ENCODE data around the gene TAS2R1. TPM values are rescaled to one million over a fixed set of nuclear protein-coding genes. Genes with fewer than 3 reads are reported as not detected.

TAS2R1 gene
- total RNA-seq, 1 experiment from 2014 or later = not detected

GRCh38 chr5:9617221-9617620, 12.9 kb downstream of the TAS2R1 start:
- no peaks in the 10 kb centered on the region for H3K27me3 Mint-ChIP-seq (ENCODE audit: low read depth)
- ATAC-seq (no peak), DNase-seq (ENCODE audit: low spot score) (no peak)
- POLR2A ChIA-PET = no interaction called here
- H3K4me3 Mint-ChIP-seq = no peak overlapping the region
- TF ChIP-seq, protein P1, sequence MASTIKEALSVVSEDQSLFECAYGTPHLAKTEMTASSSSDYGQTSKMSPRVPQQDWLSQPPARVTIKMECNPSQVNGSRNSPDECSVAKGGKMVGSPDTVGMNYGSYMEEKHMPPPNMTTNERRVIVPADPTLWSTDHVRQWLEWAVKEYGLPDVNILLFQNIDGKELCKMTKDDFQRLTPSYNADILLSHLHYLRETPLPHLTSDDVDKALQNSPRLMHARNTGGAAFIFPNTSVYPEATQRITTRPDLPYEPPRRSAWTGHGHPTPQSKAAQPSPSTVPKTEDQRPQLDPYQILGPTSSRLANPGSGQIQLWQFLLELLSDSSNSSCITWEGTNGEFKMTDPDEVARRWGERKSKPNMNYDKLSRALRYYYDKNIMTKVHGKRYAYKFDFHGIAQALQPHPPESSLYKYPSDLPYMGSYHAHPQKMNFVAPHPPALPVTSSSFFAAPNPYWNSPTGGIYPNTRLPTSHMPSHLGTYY (CRISPR knock-in tag; IDR thresholded peaks at IDR 0.05) = no peak
- no peak for TF ChIP-seq NFATC4 (CRISPR knock-in tag; IDR thresholded peaks at IDR 0.05)
- TF ChIP-seq RELA (CRISPR knock-in tag; IDR thresholded peaks at IDR 0.05; ENCODE audit: borderline replicate concordance) = no peak
- TF ChIP-seq FOXP4 (CRISPR knock-in tag; IDR thresholded peaks at IDR 0.05) = no peak
- TF ChIP-seq GRHL2 (CRISPR knock-in tag; IDR thresholded peaks at IDR 0.05; ENCODE audit: insufficient replicate concordance, severe bottlenecking) = no peak
- H3K36me3 Mint-ChIP-seq = no peaks in the 10 kb centered on the region
- H3K9me3 Mint-ChIP-seq = peaks cover 5% of the 10 kb centered on the region
- H3K4me1 Mint-ChIP-seq = no peaks in the 10 kb centered on the region
- H3K27ac Mint-ChIP-seq = no peak overlapping the region
- CTCF ChIA-PET = no interaction called here

DNA sequence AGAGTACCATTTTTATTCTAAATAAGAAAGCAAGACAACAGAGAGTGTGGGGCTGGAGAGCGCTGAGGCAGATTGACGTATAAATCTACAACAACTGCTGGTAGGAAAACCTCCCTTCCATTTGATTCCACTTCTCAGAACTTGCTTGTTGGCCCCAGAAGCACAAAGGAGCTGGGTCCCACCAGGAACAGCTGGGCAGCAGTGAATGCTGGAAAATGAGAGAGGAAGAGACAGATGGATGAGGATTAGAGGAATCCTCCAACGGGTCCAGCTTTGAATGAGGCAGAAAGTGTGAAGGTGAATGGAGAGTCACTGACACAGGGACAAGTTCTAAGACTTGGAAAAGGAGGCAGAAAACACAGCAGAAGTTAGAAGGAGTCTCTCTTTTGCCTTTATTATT, 14.8 kb downstream of the TAS2R1 start:
- no peaks in the 10 kb centered on the region for H3K4me1 Mint-ChIP-seq
- TF ChIP-seq ZNF317 (CRISPR knock-in tag; IDR thresholded peaks at IDR 0.05; ENCODE audit: borderline replicate concordance, low read depth) = no peak
- TF ChIP-seq ZBTB43 (CRISPR knock-in tag; IDR thresholded peaks at IDR 0.05) = no peak
- no peak for TF ChIP-seq NFATC4 (CRISPR knock-in tag; IDR thresholded peaks at IDR 0.05)
- TF ChIP-seq, protein P2, sequence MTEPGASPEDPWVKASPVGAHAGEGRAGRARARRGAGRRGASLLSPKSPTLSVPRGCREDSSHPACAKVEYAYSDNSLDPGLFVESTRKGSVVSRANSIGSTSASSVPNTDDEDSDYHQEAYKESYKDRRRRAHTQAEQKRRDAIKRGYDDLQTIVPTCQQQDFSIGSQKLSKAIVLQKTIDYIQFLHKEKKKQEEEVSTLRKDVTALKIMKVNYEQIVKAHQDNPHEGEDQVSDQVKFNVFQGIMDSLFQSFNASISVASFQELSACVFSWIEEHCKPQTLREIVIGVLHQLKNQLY (CRISPR knock-in tag; IDR thresholded peaks at IDR 0.05) = no peak
- no peak for TF ChIP-seq HMGA2 (CRISPR knock-in tag; IDR thresholded peaks at IDR 0.05)
- H3K27me3 Mint-ChIP-seq (ENCODE audit: low read depth) = no peaks in the 10 kb centered on the region
- H3K9me3 Mint-ChIP-seq = peaks cover 16% of the 10 kb centered on the region
- CTCF ChIA-PET = no interaction called here
- no peak overlapping the region for H3K27ac Mint-ChIP-seq
- ATAC-seq (no peak), DNase-seq (ENCODE audit: low spot score) (no peak)
- H3K4me3 Mint-ChIP-seq = no peak overlapping the region
- POLR2A ChIA-PET = no interaction called here
- no peaks in the 10 kb centered on the region for H3K36me3 Mint-ChIP-seq

GRCh38 chr5:9613360-9613759, 16.8 kb downstream of the TAS2R1 start:
- CTCF ChIA-PET = no interaction called here
- H3K4me1 Mint-ChIP-seq = no peaks in the 10 kb centered on the region

More at GRCh38 chr5:9613360-9613759, 16.8 kb downstream of the TAS2R1 start:
- TF ChIP-seq, protein P3, sequence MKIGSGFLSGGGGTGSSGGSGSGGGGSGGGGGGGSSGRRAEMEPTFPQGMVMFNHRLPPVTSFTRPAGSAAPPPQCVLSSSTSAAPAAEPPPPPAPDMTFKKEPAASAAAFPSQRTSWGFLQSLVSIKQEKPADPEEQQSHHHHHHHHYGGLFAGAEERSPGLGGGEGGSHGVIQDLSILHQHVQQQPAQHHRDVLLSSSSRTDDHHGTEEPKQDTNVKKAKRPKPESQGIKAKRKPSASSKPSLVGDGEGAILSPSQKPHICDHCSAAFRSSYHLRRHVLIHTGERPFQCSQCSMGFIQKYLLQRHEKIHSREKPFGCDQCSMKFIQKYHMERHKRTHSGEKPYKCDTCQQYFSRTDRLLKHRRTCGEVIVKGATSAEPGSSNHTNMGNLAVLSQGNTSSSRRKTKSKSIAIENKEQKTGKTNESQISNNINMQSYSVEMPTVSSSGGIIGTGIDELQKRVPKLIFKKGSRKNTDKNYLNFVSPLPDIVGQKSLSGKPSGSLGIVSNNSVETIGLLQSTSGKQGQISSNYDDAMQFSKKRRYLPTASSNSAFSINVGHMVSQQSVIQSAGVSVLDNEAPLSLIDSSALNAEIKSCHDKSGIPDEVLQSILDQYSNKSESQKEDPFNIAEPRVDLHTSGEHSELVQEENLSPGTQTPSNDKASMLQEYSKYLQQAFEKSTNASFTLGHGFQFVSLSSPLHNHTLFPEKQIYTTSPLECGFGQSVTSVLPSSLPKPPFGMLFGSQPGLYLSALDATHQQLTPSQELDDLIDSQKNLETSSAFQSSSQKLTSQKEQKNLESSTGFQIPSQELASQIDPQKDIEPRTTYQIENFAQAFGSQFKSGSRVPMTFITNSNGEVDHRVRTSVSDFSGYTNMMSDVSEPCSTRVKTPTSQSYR (CRISPR knock-in tag; IDR thresholded peaks at IDR 0.05) = no peak
- no peak for TF ChIP-seq PRRX2 (CRISPR knock-in tag; IDR thresholded peaks at IDR 0.05)
- TF ChIP-seq, protein P4, sequence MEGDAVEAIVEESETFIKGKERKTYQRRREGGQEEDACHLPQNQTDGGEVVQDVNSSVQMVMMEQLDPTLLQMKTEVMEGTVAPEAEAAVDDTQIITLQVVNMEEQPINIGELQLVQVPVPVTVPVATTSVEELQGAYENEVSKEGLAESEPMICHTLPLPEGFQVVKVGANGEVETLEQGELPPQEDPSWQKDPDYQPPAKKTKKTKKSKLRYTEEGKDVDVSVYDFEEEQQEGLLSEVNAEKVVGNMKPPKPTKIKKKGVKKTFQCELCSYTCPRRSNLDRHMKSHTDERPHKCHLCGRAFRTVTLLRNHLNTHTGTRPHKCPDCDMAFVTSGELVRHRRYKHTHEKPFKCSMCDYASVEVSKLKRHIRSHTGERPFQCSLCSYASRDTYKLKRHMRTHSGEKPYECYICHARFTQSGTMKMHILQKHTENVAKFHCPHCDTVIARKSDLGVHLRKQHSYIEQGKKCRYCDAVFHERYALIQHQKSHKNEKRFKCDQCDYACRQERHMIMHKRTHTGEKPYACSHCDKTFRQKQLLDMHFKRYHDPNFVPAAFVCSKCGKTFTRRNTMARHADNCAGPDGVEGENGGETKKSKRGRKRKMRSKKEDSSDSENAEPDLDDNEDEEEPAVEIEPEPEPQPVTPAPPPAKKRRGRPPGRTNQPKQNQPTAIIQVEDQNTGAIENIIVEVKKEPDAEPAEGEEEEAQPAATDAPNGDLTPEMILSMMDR (IDR thresholded peaks at IDR 0.05) = no peak
- TF ChIP-seq RORB (CRISPR knock-in tag; IDR thresholded peaks at IDR 0.05) = no peak
- TF ChIP-seq OVOL2 (CRISPR knock-in tag; IDR thresholded peaks at IDR 0.05; ENCODE audit: borderline replicate concordance) = no peak
- TF ChIP-seq ATF3 (CRISPR knock-in tag; conservative IDR thresholded peaks at IDR 0.05) = no peak
- TF ChIP-seq NFYB (CRISPR knock-in tag; conservative IDR thresholded peaks at IDR 0.05; ENCODE audit: low read depth) = no peak
- no peak for TF ChIP-seq ELF4 (CRISPR knock-in tag; IDR thresholded peaks at IDR 0.05; ENCODE audit: low read depth)
- H3K36me3 Mint-ChIP-seq = no peaks in the 10 kb centered on the region
- POLR2A ChIA-PET = no interaction called here
- H3K27ac Mint-ChIP-seq = no peak overlapping the region
- no peaks in the 10 kb centered on the region for H3K27me3 Mint-ChIP-seq (ENCODE audit: low read depth)
- DNase-seq (ENCODE audit: low spot score) = no peak
- peaks cover 16% of the 10 kb centered on the region for H3K9me3 Mint-ChIP-seq
- H3K4me3 Mint-ChIP-seq = no peak overlapping the region
- no peak for ATAC-seq
